Naive thymus-derived CD4-positive, alpha-beta T cell (primary cell): ENCODE data around the gene PGRMC1. TPM values are rescaled to one million over a fixed set of nuclear protein-coding genes. Genes with fewer than 3 reads are reported as not detected.
"Not testable (repeated sequence)": the region's sequence is repeated elsewhere in the genome, so short reads cannot be mapped to it uniquely, and the experiment has no call there.

Experiments used
- ATAC-seq: fragments of 150-1000 bp; cut with Tn5 transposase; 2 replicates; pipeline ENCODE4 v1.10.0; 2021; ENCODE audit warnings: mild to moderate bottlenecking, moderate library complexity
- CTCF ChIA-PET: fragments of 350-600 bp; sonication (Branson Sonifier 250); formaldehyde crosslinking; loops from one replicate; lab custom pipeline; 2021; ENCODE audit warnings: antibody characterized with exemption; lab: Charles Lee
- POLR2A ChIA-PET: fragments of 350-600 bp; sonication (Branson Sonifier 250); formaldehyde crosslinking; loops from one replicate; lab custom pipeline; 2021; ENCODE audit warnings: antibody characterized with exemption, inconsistent platforms; lab: Charles Lee
- DNase-seq, 9 donors: peaks; one replicate each; pipeline versions ENCODE4 v3.0.0 to v3.0.0-alpha.2; 2020 to 2022; ENCODE audit warnings: mixed read lengths in 1 of 9
- H3K27ac ChIP-seq: one replicate; pipeline ENCODE4 v1.7.0; 2013; ENCODE audit warnings: mild to moderate bottlenecking, low read depth, low read length, moderate library complexity
- H3K27me3 ChIP-seq, 2 donors: one replicate each; pipeline ENCODE4 v1.7.0; 2013; ENCODE audit warnings: low read length in 2 of 2, mild to moderate bottlenecking in 2 of 2, moderate library complexity in 2 of 2; ENCODE audit not compliant: control insufficient read depth in 2 of 2, insufficient read depth in 2 of 2
- H3K36me3 ChIP-seq, 3 experiments: 1 replicate in 2 of 3; 2 replicates in 1 of 3; pipeline ENCODE4 v1.7.0; 2013; ENCODE audit warnings: low read length in 3 of 3, mild to moderate bottlenecking in 3 of 3, moderate library complexity in 1 of 3; ENCODE audit not compliant: insufficient read depth in 3 of 3, control insufficient read depth in 2 of 3
- H3K4me1 ChIP-seq, 2 donors: one replicate each; pipeline ENCODE4 v1.7.0; 2013; ENCODE audit warnings: low read length in 2 of 2, mild to moderate bottlenecking in 2 of 2, moderate library complexity in 1 of 2; ENCODE audit not compliant: control insufficient read depth in 2 of 2, insufficient read depth in 2 of 2
- H3K4me3 ChIP-seq: 2 replicates; pipeline ENCODE4 v1.7.0; 2013; ENCODE audit warnings: mild to moderate bottlenecking, low read length
- H3K9me3 ChIP-seq, 3 experiments: 1 replicate in 2 of 3; 2 replicates in 1 of 3; pipeline ENCODE4 v1.7.0; 2013; ENCODE audit warnings: low read length in 3 of 3; ENCODE audit not compliant: control insufficient read depth in 2 of 3
- H3K27ac Mint-ChIP-seq, 9 donors: one replicate each; pipeline ENCODE4 v1.8.0; 2020 to 2022; ENCODE audit warnings: mixed read lengths in 9 of 9, mild to moderate bottlenecking in 8 of 9, moderate library complexity in 5 of 9, inconsistent platforms in 2 of 9
- H3K27me3 Mint-ChIP-seq, 5 donors: one replicate each; pipeline ENCODE4 v1.8.0; 2021 to 2022; ENCODE audit warnings: mixed read lengths in 5 of 5, mild to moderate bottlenecking in 1 of 5
- H3K36me3 Mint-ChIP-seq, 5 donors: one replicate each; pipeline ENCODE4 v1.8.0; 2020 to 2022; ENCODE audit warnings: mixed read lengths in 5 of 5, mild to moderate bottlenecking in 3 of 5, inconsistent platforms in 1 of 5
- H3K4me1 Mint-ChIP-seq, 7 donors: one replicate each; pipeline ENCODE4 v1.8.0; 2020 to 2022; ENCODE audit warnings: mixed read lengths in 7 of 7, mild to moderate bottlenecking in 3 of 7, inconsistent platforms in 1 of 7
- H3K4me3 Mint-ChIP-seq, 10 donors: one replicate each; pipeline ENCODE4 v1.8.0; 2020 to 2022; ENCODE audit warnings: mild to moderate bottlenecking in 10 of 10, mixed read lengths in 10 of 10, moderate library complexity in 6 of 10, inconsistent platforms in 2 of 10
- H3K9me3 Mint-ChIP-seq, 11 donors: one replicate each; pipeline ENCODE4 v1.8.0; 2020 to 2022; ENCODE audit warnings: mixed read lengths in 11 of 11, mild to moderate bottlenecking in 4 of 11, inconsistent platforms in 1 of 11, moderate library complexity in 1 of 11
- intact Hi-C, 2 donors: fragments of 100-400 bp; cut with micrococcal nuclease; formaldehyde crosslinking; loops; one replicate each; pipeline ENCODE4 v1.15.1; 2023
- polyA plus RNA-seq, 2 donors: library from polyadenylated mRNA; unstranded; fragments of 300-500 nt; fragmentation: Illumina TruSeq; gene quantifications; one replicate each; pipeline ENCODE4 v1.2.3, GENCODE V29; 2021
- total RNA-seq, 6 experiments: library from RNA in 5 of 6; stranded (reverse) in 5 of 6; gene quantifications; 1 replicate in 5 of 6; 2 replicates in 1 of 6; pipeline ENCODE4 v1.2.3 and lab custom pipeline; 2021 to 2026

PGRMC1 gene
- total and polyA plus RNA-seq, 7 experiments from 2014 or later, result 9.5 to 28.4 (median 13.9) TPM

- H3K9me3 ChIP-seq, POLR2A ChIA-PET, intact Hi-C loops, H3K27me3 ChIP-seq, H3K4me1 Mint-ChIP-seq, H3K36me3 Mint-ChIP-seq, H3K4me1 ChIP-seq, H3K27me3 Mint-ChIP-seq, H3K36me3 ChIP-seq, H3K27ac ChIP-seq, H3K27ac Mint-ChIP-seq, H3K4me3 Mint-ChIP-seq, CTCF ChIA-PET, DNase-seq, H3K9me3 Mint-ChIP-seq, H3K4me3 ChIP-seq, ATAC-seq: not testable (repeated sequence)
Observed at GRCh38 chrX:119282347-119282746, 46.3 kb downstream of the PGRMC1 start.

- H3K4me3 Mint-ChIP-seq, result no peak overlapping the region
- H3K36me3 ChIP-seq, result no peaks in the 10 kb centered on the region
- no peaks in the 10 kb centered on the region for H3K27me3 ChIP-seq
- peaks cover 0 to 2% (median 0%) of the 10 kb centered on the region in 11 donors for H3K9me3 Mint-ChIP-seq
- ATAC-seq (no peak), DNase-seq (no peak)
- no peaks in the 10 kb centered on the region for H3K4me1 ChIP-seq
- no peaks in the 10 kb centered on the region for H3K9me3 ChIP-seq
- H3K27ac ChIP-seq, result no peak overlapping the region
- intact Hi-C loops, result no loop called here
- ChIA-PET POLR2A (no interaction called here), CTCF (no interaction called here)
- H3K4me3 ChIP-seq, result no peak overlapping the region
- peaks cover 0 to 9% (median 5%) of the 10 kb centered on the region in 5 donors for H3K27me3 Mint-ChIP-seq
- no peaks in the 10 kb centered on the region for H3K36me3 Mint-ChIP-seq
- H3K4me1 Mint-ChIP-seq, result no peaks in the 10 kb centered on the region
- H3K27ac Mint-ChIP-seq, result no peak overlapping the region
Observed at GRCh38 chrX:119288890-119289393, 52.9 kb downstream of the PGRMC1 start.

- Mint-ChIP-seq H3K9me3 (peaks cover 0 to 2% (median 0%) of the 10 kb centered on the region in 11 donors), H3K4me3 (no peak overlapping the region), H3K4me1 (peaks cover 0 to 2% (median 0%) of the 10 kb centered on the region in 7 donors), H3K36me3 (no peaks in the 10 kb centered on the region), H3K27ac (no peak overlapping the region), H3K27me3 (peaks cover 0 to 11% (median 0%) of the 10 kb centered on the region in 5 donors)
- ChIA-PET POLR2A (no interaction called here), CTCF (no interaction called here)
- H3K4me3 ChIP-seq, result no peak overlapping the region
- H3K27me3 ChIP-seq, result no peaks in the 10 kb centered on the region
- no peaks in the 10 kb centered on the region for H3K9me3 ChIP-seq
- ATAC-seq (no peak), DNase-seq (no peak)
- intact Hi-C loops, result no loop called here
- H3K36me3 ChIP-seq, result no peaks in the 10 kb centered on the region
- H3K27ac ChIP-seq, result no peak overlapping the region
- H3K4me1 ChIP-seq, result no peaks in the 10 kb centered on the region
Observed at GRCh38 chrX:119290476-119290875, 54.4 kb downstream of the PGRMC1 start.

GRCh38 chrX:119291246-119291645 is 55.2 kb downstream of the PGRMC1 start:
- H3K4me1 ChIP-seq, H3K27me3 ChIP-seq, H3K4me3 Mint-ChIP-seq: not testable (repeated sequence)

GRCh38 chrX:119292445-119292844 is 56.4 kb downstream of the PGRMC1 start:
- H3K4me1 Mint-ChIP-seq, result peaks cover 0 to 5% (median 0%) of the 10 kb centered on the region in 7 donors
- Histone ChIP-seq H3K9me3 (no peaks in the 10 kb centered on the region), H3K27me3 (no peaks in the 10 kb centered on the region), H3K4me3 (no peak overlapping the region), H3K4me1 (no peaks in the 10 kb centered on the region), H3K27ac (no peak overlapping the region), H3K36me3 (no peaks in the 10 kb centered on the region)
- H3K27ac Mint-ChIP-seq, result no peak overlapping the region
- peaks cover 0 to 15% (median 2%) of the 10 kb centered on the region in 5 donors for H3K27me3 Mint-ChIP-seq
- no peak for ATAC-seq
- intact Hi-C loops, result no loop called here
- CTCF ChIA-PET, result no interaction called here
- no peak overlapping the region for H3K4me3 Mint-ChIP-seq
- H3K9me3 Mint-ChIP-seq, result peaks cover 0 to 2% (median 0%) of the 10 kb centered on the region in 11 donors
- POLR2A ChIA-PET, result no interaction called here
- no peaks in the 10 kb centered on the region for H3K36me3 Mint-ChIP-seq
- DNase-seq, result no peak

More at GRCh38 chrX:119291246-119291645, 55.2 kb downstream of the PGRMC1 start:
- H3K4me1 Mint-ChIP-seq, H3K27ac ChIP-seq, DNase-seq, H3K36me3 ChIP-seq, intact Hi-C loops, ATAC-seq, H3K9me3 Mint-ChIP-seq, POLR2A ChIA-PET, CTCF ChIA-PET, H3K9me3 ChIP-seq, H3K4me3 ChIP-seq, H3K36me3 Mint-ChIP-seq: not testable (repeated sequence)
- H3K27ac Mint-ChIP-seq, result peak overlapping the region in 1 of 9 donors; percentile 40
- H3K27me3 Mint-ChIP-seq, result peaks cover 0 to 14% (median 0%) of the 10 kb centered on the region in 5 donors

Other genes with a start within 250 kb of the PGRMC1 start
- not detected for gene CT47C1, start 163.3 kb upstream of the PGRMC1 start, total RNA-seq
- gene CT47C1, start 163.3 kb upstream of the PGRMC1 start, polyA plus RNA-seq, result not detected
- gene KIAA1210, start 108.5 kb upstream of the PGRMC1 start, total RNA-seq, result not detected
- not detected for gene KIAA1210, start 108.5 kb upstream of the PGRMC1 start, polyA plus RNA-seq
- 1 to 10 TPM; 1.8 to 8.2 (median 2.6) TPM for gene SLC25A43, start 163.1 kb downstream of the PGRMC1 start, total RNA-seq
- gene SLC25A43, start 163.1 kb downstream of the PGRMC1 start, polyA plus RNA-seq, result 1 to 10 TPM; 2.5 to 3.8 TPM
- 100 to 1,000 TPM in 3 of 5 experiments, 10 to 100 TPM in 2; 90.2 to 333 (median 132) TPM for gene SLC25A5, start 232.2 kb downstream of the PGRMC1 start, total RNA-seq
- gene SLC25A5, start 232.2 kb downstream of the PGRMC1 start, polyA plus RNA-seq, result 100 to 1,000 TPM; 252 to 287 TPM